ENCODE measurements around the gene DMBX1.
A peak's percentile ranks its signal among the peaks of the same experiment; 100 is the strongest.

DMBX1 gene

DNA sequence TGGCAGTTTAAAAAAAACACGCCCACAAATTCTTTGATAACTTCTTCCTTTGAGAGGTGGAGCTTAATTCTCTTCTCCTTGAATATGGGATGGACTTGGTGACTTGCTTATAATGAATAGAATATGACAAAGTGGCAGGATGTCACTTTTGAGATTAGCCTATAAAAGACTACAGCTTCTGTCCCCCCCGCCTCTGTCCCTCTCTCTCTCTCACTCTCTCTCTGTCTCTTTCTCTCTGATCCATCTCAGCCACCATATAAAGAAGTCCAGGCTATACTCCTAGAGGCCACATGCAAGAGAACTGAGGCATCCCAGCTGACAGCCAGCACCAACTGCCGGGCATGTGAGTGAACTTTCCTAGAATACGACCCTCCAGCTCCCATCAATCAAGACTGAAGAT lies 7.7 kb upstream of the DMBX1 start:
- no peak for DNase-seq (ENCODE audit: low read depth in 2 of 2, low spot score in 1 of 2)

DNA sequence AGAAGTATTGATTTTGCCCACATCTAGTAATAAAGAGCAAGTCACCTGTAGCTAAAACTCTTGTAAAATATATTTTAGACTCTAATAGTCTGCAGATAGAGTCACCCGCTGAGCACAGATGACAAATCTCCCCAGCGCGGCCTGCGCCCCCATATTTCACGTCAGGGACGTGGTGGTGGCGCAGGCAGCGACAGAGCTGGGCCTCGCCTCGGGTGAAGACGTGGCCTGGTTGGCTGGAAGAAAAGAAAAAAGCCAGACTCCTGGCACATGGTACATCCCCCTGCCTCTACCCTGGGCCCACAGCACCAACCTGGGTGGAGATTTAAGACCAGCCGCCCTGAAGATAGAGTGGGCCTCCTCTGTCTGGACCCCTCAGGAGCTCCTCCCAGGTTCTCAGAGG lies 6.0 kb upstream of the DMBX1 start:
- DNase-seq (ENCODE audit: low read depth in 2 of 2, low spot score in 1 of 2), result no peak

DNA sequence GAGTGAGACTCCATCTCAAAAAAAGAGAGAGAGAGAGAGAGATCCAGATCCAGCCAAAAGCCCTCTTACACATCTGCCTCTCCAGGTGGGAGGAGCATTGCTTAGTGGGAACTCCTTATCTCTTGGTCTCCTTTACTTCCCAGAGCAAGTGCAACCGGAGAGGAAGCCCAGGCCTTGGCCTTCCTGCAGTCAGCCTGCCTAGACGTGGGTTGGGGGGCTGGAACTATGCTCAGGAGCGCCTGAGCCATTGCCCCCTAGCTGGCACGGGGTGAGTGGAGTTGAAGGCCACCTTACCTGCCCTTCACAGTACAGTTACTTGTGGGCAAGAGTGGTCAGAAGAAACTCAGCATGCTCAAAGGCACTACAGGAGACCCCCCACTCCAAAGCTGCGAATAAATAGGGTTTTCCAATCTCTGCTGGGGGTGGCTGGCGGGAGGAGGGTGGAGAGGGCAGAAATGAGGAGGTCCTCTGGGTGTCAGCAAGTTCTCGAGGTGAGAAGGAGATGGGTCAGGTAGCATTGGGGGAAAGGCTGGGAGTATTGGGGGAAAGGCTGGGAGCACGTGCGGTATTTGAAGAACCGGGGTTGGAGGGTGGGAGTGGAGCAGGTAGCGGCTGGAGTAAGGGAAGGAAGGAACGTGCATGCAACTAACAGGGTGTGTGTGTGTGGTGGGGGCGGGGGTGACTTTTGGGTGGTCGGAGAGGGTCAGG lies 4.7 kb upstream of the DMBX1 start:
- no peak for DNase-seq (ENCODE audit: low read depth in 2 of 2, low spot score in 1 of 2)

DNA sequence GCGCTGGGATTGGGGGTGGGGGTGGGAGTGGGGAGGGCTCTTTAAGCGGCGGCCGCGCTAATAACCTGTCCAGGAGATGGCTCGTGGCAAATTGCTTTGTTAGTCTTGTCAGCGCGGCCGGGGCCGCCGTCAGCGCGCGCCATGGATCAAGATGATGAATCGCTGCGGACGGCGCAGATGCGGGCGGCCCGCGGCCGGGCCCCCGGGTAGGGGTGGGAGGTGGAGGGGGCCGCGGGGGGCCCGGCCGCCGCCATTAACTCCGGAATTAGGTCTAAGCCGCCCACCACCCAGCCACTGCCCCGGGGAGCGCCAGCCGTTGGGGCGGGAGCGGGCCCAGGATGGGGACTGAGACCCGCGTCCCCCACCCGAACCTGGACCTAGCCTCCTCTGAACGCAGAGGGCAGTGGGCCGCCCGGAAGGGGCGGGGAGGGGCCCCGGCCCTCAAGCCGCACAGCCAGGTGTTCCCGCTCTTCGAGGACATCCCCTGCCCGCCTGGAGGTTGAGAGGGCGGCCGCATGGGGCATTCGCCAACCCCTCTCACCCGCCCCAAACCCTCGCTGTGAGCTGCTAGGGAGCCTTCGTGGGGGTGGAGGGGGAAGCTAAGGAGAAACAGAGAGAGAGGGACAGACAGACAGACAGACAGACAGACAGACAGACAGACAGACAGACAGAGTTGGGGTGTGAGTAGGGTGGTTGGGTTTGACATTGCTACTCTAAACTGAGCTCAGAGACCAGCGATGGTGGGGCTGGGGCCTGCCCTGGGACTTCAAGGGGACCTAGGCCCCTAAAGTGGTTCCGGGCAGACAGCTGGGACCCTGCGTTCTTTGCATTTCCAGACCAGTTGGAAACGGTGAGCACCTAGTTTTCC lies 3.8 kb upstream of the DMBX1 start:
- no peak for DNase-seq (ENCODE audit: low read depth in 2 of 2, low spot score in 1 of 2)

DNA sequence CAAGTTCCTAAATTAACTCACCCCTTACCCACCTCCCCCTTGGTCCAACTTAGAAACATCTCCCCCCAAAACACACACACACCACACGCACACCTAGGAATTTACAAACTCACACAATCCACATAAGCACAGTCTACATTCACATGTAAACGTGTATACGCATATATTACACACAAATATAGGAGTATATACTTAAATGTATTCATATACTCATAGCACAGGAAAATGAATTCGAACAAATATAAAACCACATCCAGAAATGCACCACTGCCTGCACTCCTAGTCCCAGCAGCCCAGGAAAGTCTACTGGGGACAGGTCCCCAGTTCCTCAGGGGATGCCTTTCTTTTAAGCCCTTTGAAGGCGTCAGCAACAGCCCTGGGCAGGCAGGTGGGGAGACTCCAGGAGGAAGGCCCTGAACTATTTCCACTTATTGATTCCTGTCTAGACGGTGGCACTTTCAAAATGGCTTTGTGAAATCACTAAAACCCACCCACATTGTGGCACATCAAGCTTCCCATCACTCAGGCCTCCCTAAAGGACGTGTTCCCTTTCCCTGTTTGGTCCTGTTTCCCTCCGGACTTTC lies 3.1 kb upstream of the DMBX1 start:
- DNase-seq (ENCODE audit: low read depth in 2 of 2, low spot score in 1 of 2), result no peak

DNA sequence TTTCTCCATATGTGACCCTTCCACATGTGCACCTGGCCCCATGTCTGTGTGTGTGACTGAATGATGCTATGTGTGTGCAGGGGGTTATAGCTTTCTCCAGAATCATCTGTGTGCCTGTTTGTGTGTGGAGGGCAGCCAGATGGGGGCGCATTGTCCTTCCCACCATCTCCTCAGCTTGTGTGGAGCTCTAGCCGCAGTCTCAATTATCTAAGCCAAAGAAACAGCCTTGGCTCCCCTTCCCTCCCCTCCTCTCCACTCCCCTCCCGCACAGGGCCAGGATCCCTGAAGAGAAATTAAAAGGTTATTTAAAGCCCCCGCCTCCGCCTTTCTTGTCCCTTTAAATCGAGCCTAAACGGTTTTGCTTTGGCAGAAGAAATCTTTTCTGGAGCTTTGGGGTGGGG lies 1.8 kb upstream of the DMBX1 start:
- DNase-seq (ENCODE audit: low read depth in 2 of 2, low spot score in 1 of 2), result no peak

DNA sequence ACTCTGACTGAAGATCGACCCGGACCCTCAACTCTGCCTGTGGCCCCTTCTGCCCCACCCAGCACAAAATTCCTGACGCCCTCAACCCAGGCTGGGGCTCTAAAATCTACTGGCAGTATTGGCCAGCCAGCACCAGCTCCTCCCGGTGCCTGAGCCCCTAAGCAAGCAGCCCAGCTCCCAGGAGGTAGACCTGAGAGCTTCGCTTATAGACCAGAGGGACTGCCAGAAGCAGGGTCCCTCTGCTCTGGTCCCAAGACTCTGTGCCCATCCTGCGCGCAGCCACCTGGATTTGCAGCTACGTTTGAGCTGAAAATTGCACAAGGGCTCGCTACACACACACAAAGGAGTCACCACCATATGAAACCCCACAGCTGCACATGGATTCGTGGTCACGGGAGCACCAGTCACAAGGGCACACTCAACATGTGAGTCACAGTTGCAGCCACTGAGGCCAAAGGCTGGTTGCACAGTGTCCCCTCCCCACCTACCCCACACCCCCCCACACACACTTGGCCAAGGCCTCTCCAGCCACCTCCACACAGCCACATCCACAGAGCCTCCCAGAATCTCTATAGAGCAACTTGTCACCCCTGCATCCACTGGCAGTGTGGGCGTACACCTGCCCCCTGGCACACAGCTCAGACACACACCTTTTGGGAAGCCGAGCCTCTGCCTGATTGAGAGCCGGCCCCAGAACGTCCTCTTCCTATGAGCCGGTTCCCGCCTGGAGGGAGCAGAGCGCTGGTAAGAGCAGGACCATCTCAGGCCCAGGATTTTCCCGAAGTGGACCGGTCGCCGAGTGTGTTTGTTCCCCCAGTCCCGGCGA lies 1.1 kb upstream of the DMBX1 start:
- DNase-seq (ENCODE audit: low read depth in 2 of 2, low spot score in 1 of 2), result no peak

DNA sequence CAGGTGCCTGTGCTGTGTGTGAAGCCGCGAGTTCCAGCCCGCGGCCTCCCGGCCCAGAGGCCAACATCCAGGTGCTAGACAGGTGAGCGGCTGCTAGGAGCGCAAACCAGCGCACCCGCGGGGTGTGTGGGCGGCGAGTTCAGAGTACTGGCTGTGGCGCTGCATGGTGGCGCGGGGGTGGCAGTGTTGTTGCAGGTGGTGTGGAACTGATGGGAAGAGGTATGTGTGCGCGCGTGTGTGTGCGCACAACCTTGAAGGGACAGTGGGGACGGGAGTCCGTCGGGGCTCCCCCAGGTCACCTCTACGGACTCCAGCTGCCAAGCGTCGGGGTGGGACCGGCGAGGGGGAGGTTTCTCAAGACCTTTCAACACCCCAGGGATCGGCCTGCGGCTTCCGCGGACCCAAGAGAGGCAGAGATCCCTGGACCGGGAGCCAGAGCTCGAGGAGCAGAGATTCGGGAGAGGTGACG lies 433 bp upstream of the DMBX1 start:
- DNase-seq (ENCODE audit: low read depth in 2 of 2, low spot score in 1 of 2), result peak; percentile 12 to 24

DNA sequence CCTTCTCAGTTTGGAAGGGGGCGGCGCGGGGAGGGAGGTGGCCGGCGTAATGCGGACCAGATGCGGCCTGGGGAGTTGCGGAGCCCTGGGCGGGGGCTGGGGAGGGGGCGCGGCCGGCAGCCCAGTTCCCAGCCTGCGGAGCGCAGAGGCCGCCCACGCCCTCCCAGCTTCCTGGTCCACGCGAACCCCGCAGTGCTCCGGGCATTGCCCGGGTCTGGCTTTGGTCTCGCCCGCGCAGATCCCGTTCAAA lies 695 bp downstream of the DMBX1 start:
- no peak for DNase-seq (ENCODE audit: low read depth in 2 of 2, low spot score in 1 of 2)

DNA sequence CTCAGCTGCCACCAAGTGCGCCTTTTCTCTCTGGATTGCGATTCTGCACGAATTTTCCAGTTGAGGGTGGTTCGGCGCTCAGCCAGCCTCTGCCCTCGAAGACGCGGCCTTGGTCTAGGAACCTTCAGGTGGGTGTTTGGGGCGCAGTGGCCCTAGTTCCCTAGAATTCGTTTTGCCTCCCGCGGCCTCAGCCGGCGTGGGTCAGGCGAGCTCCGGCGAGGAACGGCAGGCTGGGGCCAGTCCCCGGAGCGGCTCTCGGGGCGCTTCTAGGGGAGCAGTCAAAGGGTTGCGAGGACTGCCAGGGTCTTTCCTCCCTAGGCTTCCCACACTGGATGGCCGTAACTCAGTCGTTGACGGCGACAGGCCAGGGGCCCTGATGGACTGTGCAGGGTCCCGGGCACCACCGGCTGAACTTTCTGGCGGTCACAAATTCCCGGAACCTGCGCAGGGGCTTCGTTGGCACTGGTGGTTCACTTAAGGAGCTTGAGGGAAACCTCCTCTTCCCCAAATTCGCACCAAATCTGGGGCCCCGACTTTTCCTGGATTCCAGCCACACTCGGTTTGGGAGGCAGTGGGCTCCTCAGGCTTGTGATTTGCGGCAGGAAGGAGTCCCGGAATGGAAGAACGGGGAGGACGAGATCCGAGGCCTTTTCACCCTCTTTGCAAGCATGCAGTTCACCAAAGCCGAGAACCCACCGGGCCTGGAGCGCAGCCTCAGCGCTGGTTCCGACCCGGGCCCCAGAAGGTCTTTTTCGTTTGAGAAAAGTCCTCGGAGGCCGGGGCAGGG lies 1.2 kb downstream of the DMBX1 start:
- DNase-seq (ENCODE audit: low read depth in 2 of 2, low spot score in 1 of 2), result no peak

DNA sequence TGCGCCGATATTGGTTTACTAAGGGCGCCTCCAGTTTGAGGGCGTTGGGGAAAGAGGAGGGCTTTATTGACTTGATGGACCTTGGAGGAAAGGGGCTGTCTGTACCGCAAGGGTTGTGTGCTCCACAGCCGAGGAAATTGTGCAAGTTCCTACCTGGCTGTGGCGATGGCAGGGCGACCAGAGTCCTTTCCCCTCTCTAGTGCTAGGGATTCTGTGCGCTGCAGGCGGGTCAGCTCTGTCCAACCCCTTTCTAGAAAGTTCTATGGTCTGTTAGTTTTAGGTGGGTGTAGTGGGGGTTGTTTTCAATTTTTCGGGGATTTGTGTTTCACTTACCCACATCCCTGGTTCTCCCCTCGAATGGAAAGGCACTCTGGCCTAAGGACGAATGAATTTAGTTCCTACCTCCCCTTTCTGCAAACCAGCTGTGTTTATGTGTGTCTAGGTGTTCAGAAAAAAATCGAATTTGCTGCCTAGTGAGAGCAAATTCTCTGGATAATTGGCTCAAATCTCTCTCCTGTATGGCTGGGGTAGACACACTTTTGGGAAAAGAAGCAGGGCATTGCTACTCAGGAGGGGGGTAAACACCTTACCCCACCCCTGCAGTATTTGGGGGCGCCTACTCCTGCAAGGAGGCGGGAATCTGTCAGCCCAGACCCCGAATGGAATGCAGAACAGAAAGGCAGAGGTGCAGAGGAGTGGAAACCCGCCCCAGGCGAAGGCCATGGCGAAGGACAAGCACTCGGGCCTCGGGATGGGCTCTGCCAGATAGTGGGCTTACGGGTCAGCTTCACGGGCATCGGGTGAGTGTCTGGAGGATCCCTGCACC lies 2.0 kb downstream of the DMBX1 start:
- no peak for DNase-seq (ENCODE audit: low read depth in 2 of 2, low spot score in 1 of 2)

DNA sequence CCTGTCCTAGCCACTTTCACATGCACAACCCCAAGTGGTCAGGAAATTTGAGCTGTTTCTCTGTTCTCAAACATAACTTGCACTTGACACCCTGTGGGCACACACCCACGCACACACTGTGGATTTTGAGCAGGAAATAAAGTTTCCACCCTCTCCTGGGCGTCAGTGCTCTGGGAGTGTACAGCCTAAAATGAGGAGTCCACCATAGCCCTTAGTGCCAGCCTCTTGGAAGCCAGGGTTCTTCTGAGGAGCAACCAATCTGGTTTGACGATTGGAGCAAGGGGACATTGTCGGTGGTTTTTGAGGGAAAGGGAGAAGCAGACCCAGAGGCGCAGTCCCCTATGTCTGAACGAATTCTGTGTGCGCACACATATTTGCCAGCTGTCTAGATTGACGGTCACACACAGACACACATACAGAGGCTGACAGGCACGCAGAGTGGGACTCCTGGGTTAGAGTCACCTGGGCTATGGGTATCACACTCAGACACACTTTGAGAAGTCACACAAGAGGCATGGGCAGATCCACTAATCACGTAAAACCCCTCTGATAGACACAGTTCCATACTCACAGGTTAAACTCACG lies 2.7 kb downstream of the DMBX1 start:
- DNase-seq (ENCODE audit: low read depth in 2 of 2, low spot score in 1 of 2), result no peak

DNA sequence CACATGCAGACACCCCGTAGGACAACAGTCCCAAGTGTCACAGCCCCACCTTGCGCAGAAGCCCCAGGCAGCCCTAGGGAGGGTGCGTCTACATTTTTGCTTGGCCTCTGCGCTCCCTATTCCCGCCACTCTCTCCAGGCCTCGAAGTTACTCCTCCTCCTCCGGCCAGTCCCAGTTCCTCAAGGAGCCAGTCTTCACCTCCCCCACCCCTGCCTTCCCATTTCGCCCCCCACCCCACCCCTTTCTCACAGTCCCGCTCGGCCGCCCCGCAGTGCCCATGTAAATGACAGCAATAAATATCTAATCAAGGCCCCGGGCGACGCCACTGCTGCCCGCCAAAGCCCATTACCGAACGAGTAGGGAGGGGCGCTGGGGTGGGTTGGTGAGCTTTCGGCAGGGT lies 3.2 kb downstream of the DMBX1 start:
- no peak for DNase-seq (ENCODE audit: low read depth in 2 of 2, low spot score in 1 of 2)

DNA sequence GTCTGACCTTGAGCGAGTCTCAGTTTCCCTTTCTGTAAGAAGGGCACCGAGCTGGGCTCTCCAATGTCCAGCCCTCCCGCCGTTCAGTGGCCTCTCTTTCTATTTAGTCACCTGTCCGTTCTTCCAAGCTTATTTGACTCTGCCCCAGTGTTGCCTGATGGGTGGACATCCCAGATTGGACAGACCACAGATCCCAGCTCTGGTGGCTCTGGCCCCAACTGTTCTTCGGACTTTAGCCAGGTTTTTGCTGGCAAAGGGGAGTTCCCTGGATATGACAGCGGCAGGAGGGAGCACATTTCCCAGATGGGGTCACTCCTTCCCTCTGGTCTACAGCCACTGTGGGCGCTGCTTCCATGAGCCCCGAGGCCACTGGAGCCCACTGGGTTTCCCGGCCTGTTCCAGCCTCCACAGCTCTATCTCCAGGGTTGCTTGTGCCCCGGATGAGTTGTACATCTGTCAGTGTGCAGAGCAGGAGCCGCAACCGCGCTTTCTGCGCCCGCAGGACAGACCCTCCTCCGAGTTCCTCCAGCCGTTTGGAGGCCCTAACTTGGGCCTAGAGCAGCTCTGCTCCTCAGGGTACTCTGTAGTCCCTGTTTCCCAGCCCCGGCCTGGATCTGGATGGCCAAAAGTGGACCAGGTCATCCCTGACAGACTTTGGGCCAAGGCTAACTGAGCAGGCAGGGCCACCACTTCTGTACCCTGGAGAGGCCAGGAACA lies 3.8 kb downstream of the DMBX1 start:
- no peak for DNase-seq (ENCODE audit: low read depth in 2 of 2, low spot score in 1 of 2)

DNA sequence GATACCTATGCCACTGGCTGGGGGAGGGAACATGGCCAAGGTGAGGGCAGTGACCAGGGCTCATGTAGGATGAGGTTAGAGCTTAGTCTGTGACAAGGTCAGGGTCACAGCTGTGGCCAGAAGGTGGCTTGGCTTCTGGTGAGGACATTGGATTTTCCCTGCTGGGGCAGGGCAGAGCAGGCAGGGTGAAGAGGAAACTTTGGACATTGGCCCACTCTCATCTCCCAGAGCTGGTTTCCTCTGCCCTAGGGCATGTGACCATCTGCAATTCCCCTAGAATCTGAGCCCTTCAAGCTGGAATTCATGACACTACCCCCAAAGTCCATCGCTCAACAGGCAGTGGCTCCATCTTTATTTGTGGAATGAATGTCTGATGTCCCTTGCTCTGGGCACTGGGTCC lies 5.3 kb downstream of the DMBX1 start:
- no peak for DNase-seq (ENCODE audit: low read depth in 2 of 2, low spot score in 1 of 2)

DNA sequence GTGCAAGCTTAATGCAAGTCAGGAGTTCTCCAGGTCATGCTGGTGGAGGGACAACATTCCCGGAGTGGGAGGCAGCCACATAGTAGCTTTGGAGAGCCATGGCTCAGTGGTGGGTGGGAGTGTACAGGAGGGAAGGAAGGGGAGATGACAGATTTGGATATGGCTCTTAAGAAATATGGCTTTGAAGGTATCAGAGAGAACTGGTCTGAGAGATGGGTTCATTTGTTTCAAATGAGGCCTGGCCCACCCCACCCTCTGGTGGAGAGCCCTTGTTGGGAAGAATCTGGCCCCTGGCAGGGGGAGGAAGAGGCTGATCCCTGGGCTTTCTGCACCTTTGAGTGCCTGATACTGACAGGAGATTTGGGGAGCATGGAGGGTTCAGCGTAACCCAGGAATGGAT lies 6.1 kb downstream of the DMBX1 start:
- no peak for DNase-seq (ENCODE audit: low read depth in 2 of 2, low spot score in 1 of 2)

DNA sequence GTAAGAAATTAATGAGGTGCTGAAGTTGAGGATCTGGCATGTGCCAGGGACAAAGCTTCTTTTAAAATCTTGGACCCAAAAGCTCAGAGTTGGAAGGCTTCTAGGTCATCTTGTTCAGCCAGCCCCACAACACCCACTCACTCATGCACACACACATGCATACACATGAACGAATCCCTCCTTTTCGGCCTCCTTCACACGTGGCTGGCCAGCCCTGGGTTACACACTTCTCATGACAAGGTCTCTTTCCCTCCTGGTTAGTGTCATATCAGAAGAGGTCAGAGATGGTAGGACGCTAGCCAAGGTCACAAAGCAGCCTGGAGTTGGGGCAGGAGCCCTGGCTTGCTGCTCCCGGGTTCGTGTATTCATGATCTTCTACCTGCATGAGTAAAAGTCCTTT lies 6.9 kb downstream of the DMBX1 start:
- DNase-seq (ENCODE audit: low read depth in 2 of 2, low spot score in 1 of 2), result no peak

DNA sequence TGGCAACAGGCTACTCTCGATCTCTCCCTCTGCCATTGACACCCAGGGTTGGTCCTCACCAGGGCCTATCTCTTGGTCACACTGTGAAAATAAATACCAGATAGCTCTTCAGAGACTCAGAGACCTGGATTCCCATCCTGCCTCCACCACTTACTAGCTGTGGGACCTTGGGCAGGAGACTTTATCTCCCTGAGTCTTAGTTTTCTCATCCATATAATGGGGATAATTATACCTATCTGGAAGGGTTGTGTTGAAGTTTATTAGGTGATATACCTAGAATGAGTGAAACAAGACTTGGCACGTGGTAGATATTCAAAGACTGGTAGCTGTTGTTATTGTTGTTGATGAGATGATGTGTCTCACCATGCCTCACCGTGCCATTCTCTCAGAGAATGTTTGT lies 7.4 kb downstream of the DMBX1 start:
- DNase-seq (ENCODE audit: low read depth in 2 of 2, low spot score in 1 of 2), result no peak

DNA sequence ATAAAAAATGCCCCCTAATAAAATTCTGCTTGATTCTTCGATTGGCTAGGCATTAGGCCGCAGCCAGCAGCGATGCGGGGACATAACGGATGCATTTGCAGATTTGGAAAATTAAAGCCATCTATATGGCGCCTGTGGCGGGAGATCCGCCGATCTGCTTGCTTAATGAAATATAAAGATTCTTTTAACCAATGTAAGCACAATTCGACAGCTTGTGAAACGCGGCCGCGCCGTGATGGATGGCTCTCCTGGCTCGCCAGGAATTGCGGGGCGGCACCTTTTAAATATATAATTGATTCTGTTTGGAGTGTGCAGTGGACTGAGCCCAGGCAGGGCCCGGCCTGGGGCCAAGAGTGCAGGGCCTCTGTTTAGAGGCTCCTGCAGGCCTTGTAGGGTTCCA lies 8.0 kb downstream of the DMBX1 start:
- DNase-seq (ENCODE audit: low read depth in 2 of 2, low spot score in 1 of 2), result no peak
